ENCODE results near the gene HES6.

Gene HES6

DNA sequence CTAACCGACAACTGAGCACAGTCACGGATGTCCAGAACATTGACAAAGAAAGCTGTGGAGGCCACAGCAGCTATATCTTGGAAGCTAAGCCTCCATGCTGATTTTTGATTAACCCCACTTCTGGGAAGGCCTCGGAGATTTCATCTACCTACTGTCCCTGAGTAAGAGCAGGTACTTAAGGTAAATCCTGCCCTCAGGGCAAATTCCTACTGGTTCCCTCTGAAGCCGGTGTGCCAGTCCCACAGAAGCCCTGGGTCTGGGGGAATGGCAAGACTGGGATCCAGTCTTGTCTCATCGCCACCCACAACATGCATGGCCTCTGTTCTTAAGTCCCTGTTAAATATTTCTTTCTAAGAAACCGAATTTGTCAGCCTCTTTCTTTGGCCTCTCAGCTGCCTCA lies 29.9 kb upstream of the HES6 start:
- no peak for DNase-seq
- TF ChIP-seq, protein P1, sequence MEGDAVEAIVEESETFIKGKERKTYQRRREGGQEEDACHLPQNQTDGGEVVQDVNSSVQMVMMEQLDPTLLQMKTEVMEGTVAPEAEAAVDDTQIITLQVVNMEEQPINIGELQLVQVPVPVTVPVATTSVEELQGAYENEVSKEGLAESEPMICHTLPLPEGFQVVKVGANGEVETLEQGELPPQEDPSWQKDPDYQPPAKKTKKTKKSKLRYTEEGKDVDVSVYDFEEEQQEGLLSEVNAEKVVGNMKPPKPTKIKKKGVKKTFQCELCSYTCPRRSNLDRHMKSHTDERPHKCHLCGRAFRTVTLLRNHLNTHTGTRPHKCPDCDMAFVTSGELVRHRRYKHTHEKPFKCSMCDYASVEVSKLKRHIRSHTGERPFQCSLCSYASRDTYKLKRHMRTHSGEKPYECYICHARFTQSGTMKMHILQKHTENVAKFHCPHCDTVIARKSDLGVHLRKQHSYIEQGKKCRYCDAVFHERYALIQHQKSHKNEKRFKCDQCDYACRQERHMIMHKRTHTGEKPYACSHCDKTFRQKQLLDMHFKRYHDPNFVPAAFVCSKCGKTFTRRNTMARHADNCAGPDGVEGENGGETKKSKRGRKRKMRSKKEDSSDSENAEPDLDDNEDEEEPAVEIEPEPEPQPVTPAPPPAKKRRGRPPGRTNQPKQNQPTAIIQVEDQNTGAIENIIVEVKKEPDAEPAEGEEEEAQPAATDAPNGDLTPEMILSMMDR (IDR thresholded peaks at IDR 0.05; ENCODE audit: low read depth, low read length) = no peak
- H3K27me3 ChIP-seq = no peaks in the 10 kb centered on the region
- H3K4me1 ChIP-seq = no peaks in the 10 kb centered on the region
- peaks cover 40% of the 10 kb centered on the region for H3K36me3 ChIP-seq
- no peaks in the 10 kb centered on the region for H3K9me3 ChIP-seq
- H3K4me3 ChIP-seq (ENCODE audit: low read depth, low read length) = no peak overlapping the region

DNA sequence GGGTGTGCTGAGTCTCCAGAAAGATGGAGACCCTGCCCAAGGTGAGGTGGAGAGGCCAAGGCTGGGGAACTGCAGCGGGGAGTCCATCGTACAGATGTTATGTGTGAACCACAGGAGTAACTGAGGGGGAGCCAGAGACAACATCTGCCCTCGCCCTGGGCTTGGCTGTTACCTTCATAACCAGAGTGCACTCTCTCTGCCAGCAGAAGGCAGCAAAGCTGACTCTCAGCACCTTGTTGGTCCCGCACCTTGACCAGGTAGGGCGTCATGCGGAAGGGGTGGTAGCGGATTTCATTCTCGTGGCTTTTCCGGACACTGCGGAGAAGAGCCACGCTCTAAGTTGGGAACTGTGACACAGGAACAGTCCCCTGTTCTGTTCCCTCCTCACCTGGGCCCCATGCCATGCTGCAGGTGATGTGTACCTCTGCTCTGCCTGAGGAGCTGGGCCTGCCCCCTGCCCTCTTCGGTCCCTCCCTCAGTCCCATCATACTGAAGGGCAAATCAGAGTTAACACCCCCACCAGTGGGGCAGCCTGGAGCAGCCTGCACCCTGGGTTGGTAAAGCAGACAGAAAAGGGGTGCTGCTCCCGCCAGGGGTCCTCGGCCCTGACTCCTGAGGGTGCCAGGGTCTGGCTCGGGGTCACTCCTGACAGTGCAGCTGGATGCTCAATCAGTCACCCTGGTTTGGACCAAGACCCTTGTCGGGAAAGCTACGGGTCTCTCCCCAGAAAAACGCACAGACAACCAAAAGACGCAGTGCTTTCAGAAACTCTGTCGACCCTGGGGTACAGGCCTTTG lies 28.2 kb upstream of the HES6 start:
- TF ChIP-seq, protein P1 (IDR thresholded peaks at IDR 0.05; ENCODE audit: low read depth, low read length) = no peak
- H3K9me3 ChIP-seq = no peaks in the 10 kb centered on the region
- H3K36me3 ChIP-seq = peaks cover 27% of the 10 kb centered on the region
- H3K4me1 ChIP-seq = no peaks in the 10 kb centered on the region
- H3K4me3 ChIP-seq (ENCODE audit: low read depth, low read length) = no peak overlapping the region
- no peaks in the 10 kb centered on the region for H3K27me3 ChIP-seq
- no peak for DNase-seq

DNA sequence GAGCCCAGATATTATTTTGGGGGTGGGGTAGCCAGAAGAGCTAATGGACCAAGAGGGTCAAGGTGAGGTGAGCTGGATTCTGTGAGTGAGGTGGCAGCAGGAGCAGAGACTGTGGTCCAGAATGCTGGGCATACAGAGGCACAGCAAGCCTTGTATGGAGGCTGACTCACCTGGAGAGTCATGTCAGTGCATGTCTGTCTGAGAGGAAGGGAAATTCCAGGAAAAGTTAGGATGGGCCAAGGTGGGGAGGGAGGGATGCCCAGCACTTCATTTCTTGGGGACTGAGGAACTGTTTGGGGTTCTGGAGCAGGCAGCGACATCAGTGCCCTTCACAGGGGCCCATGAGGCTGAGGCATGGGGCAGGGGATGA lies 27.5 kb upstream of the HES6 start:
- H3K4me1 ChIP-seq = no peaks in the 10 kb centered on the region
- H3K27me3 ChIP-seq = no peaks in the 10 kb centered on the region
- H3K36me3 ChIP-seq = peaks cover 21% of the 10 kb centered on the region
- no peak for DNase-seq
- TF ChIP-seq, protein P1 (IDR thresholded peaks at IDR 0.05; ENCODE audit: low read depth, low read length) = no peak
- no peaks in the 10 kb centered on the region for H3K9me3 ChIP-seq
- no peak overlapping the region for H3K4me3 ChIP-seq (ENCODE audit: low read depth, low read length)

DNA sequence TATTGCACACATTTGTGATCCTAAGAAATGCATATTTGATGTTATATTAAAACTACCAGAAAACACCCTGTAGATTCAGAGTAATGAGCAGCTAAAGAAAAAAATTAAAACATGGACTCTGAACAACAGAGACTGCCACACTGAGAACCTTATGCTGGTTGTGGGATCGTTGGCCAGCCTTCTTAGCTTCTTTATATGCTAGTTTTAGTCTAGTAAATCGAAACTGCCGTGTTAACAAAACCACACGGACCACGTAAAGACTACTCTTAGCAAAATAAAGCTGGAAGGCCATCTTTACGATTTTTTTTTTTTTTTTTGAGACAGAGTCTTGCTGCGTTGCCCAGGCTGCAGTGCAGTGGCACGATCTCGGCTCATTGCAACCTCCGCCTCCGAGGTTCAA lies 25.8 kb upstream of the HES6 start:
- TF ChIP-seq, protein P1 (IDR thresholded peaks at IDR 0.05; ENCODE audit: low read depth, low read length) = no peak
- Histone ChIP-seq H3K4me1 (peaks cover 7% of the 10 kb centered on the region; the same call in 1 of the 2 replicates), H3K36me3 (peaks cover 17% of the 10 kb centered on the region), H3K9me3 (no peaks in the 10 kb centered on the region), H3K27me3 (no peaks in the 10 kb centered on the region), H3K4me3 (ENCODE audit: low read depth, low read length) (no peak overlapping the region)
- DNase-seq = no peak

GRCh38 chr2:238264072-238264460 lies 24.2 kb upstream of the HES6 start:
- no peak for DNase-seq
- no peaks in the 10 kb centered on the region for H3K9me3 ChIP-seq
- H3K27me3 ChIP-seq = no peaks in the 10 kb centered on the region
- H3K4me1 ChIP-seq = peaks cover 9% of the 10 kb centered on the region; the same call in 1 of the 2 replicates
- H3K36me3 ChIP-seq = peaks cover 15% of the 10 kb centered on the region
- TF ChIP-seq, protein P1 (IDR thresholded peaks at IDR 0.05; ENCODE audit: low read depth, low read length) = no peak
- no peak overlapping the region for H3K4me3 ChIP-seq (ENCODE audit: low read depth, low read length)

Data from BE2C (cell line).